OCI-LY7 (cell line): ENCODE measurements around the gene GAB3.

ENCODE experiments used
- CTCF ChIP-seq: fragments of 200-600 bp; sonication (generic); conservative IDR thresholded peaks from 2 replicates; pipeline ENCODE4 v1.5.1; 2014; ENCODE audit warnings: mild to moderate bottlenecking, antibody characterized with exemption, low read length, moderate library complexity, mixed read lengths
- EZH2phosphoT487 ChIP-seq: fragments of 200-600 bp; sonication (generic); IDR thresholded peaks from 2 replicates; pipeline ENCODE4 v1.6.1; 2018; ENCODE audit warnings: low read depth, borderline replicate concordance, mild to moderate bottlenecking, mixed run types, antibody characterized with exemption, low read length, moderate library complexity, mixed read lengths

GRCh38 chrX:154721155-154721554 lies 29.7 kb downstream of the GAB3 start:
- TF ChIP-seq CTCF (no peak), EZH2phosphoT487 (no peak)
